Omental fat pad (tissue), 4 donors: ENCODE data around the gene RCC2. TPM values are rescaled to one million over a fixed set of nuclear protein-coding genes. Genes with fewer than 3 reads are reported as not detected.

ENCODE experiments used
- ATAC-seq: fragments of 150-250 bp; one replicate; pipeline ENCODE4 v1.9.1; 2016; ENCODE audit warnings: mild to moderate bottlenecking, moderate library complexity; ENCODE audit not compliant: low FRiP score
- DNase-seq: peaks from one replicate; pipeline ENCODE4 v3.0.0-alpha.2; 2019; ENCODE audit warnings: low spot score
- total RNA-seq, 4 donors: library from RNA; depleted of rRNA; stranded (reverse); fragments of >200 nt; gene quantifications; one replicate each; pipeline ENCODE4 v1.1.0, GENCODE V29; 2016
- TF ChIP-seq, protein P1 (sequence below), 3 donors: fragments of 450-650 bp; IDR thresholded peaks; one replicate each; pipeline ENCODE4 v1.5.1; 2016 to 2017; ENCODE audit warnings: antibody characterized with exemption in 3 of 3, mild to moderate bottlenecking in 3 of 3, moderate library complexity in 2 of 3

Gene RCC2
- total RNA-seq, 4 donors from 2014 or later = 20.9 to 44.4 (median 26.6) TPM

DNA sequence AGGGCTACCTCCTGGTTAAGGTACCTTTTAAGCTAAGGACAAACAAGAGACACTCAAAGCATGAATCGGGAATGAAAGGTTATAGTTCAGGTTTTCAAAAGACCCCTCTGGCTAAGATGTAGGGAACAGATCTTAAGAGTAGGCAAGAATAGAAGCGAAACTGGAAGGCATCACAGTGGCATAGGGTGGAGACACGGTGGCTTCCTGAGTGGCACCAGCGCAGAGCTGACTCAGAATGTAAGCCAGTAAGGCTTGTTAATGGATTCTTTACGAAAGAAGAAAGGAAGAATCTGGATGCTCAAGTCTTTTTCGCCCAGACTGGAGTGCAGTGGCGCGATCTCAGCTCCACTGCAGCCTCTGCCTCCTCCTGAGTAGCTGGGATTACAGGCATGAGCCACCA lies 46.2 kb downstream of the RCC2 start:
- TF ChIP-seq, protein P1, sequence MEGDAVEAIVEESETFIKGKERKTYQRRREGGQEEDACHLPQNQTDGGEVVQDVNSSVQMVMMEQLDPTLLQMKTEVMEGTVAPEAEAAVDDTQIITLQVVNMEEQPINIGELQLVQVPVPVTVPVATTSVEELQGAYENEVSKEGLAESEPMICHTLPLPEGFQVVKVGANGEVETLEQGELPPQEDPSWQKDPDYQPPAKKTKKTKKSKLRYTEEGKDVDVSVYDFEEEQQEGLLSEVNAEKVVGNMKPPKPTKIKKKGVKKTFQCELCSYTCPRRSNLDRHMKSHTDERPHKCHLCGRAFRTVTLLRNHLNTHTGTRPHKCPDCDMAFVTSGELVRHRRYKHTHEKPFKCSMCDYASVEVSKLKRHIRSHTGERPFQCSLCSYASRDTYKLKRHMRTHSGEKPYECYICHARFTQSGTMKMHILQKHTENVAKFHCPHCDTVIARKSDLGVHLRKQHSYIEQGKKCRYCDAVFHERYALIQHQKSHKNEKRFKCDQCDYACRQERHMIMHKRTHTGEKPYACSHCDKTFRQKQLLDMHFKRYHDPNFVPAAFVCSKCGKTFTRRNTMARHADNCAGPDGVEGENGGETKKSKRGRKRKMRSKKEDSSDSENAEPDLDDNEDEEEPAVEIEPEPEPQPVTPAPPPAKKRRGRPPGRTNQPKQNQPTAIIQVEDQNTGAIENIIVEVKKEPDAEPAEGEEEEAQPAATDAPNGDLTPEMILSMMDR (IDR thresholded peaks at IDR 0.05) = no peak
- DNase-seq (no peak), ATAC-seq (no peak)

DNA sequence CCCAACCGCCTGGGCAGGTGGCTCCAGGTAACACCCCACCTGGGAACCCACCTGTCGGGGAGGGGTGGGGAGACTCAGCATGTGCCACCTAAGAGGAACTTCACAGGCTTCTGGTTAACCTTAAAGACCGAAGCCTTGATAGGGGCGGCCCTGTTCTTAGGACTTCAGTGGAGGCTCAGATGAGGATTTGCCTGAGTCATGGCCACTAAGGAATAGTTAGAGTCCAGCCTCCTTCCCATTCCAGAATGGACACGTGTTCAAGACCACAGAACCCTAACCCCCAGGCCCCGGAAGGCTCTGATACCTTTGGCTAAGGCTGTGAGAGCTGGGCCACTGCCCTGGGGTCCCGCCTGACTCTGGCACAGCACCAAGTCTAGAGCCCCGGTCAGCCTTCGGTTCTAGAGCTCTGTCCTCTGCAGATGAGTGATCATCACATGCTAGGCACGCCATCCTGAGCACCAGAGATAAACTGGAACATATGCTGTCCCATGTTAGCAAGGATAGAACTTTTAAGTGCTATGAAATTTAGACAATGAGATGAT lies 47.2 kb downstream of the RCC2 start:
- TF ChIP-seq, protein P1 (IDR thresholded peaks at IDR 0.05) = no peak
- ATAC-seq (no peak), DNase-seq (no peak)

DNA sequence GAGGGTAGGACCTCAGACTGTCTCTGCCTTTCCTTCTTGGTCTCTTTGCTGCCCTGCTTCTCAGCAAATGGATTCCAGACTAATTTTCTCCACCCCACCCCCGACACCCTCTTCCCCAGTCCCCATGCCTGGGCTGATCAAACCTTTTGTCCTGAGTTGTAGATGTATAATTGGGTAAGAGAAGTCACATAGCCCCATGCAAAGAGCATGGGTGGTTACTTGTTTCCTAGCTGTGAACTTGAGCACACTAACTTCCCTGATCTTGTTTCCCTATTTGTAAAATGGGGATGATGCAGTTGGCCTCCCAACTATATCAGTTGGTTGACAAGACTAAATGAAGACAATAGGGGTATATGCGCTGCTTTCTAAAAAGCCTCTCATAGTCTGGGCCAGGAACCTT lies 58.3 kb downstream of the RCC2 start:
- no peak for DNase-seq
- TF ChIP-seq, protein P1 (IDR thresholded peaks at IDR 0.05) = no peak
- ATAC-seq = no peak

DNA sequence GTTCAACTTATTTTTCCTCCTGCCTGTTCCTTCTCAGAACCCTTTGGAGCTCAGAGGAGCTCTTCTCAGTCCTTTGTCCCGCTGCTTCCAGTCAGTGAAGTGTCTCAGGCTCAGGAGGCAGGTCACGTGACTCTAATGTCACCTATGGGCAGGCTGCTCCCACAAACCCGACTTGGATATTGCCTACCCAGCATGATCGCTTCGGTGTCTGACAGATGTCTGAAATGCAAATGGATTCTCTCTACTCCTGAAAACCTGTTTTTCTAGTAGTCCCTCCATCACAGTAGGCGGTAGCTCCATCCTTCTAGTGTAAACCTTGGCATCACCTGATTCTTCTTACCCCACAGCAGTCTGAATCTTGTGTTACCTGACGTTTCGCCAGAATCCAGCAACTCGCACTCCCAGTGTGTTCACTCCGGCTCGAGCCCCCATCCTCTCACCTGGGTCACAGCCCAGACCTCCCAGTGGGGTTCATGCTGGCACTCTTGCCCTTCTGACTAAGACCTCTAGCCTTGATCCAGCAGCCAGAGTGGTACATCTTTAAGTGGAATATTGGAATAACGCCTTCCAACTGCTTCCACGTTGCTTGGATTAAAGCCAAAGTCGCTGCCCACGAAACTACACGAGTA lies 62.0 kb downstream of the RCC2 start:
- TF ChIP-seq, protein P1 (IDR thresholded peaks at IDR 0.05) = no peak
- ATAC-seq (no peak), DNase-seq (no peak)

DNA sequence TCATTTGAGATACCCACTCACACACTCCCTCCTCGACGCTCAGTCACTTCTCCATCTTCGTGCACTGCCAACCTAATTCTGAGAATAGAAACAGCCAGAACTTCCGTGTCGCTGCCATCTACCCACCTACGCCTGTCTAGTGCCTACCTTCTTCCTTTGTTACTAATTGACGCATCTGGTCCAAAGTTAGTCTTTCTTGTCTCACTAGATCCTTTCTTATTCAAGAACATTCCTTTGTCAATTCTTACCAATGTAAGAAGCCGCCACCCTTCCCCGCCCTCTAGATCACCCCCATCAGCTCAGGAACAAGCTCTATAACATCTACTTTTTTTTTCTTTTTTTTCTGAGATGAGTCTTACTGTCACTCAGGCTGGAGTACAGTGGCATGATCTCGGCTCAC lies 63.8 kb downstream of the RCC2 start:
- ATAC-seq = no peak
- no peak for DNase-seq
- TF ChIP-seq, protein P1 (IDR thresholded peaks at IDR 0.05) = no peak

DNA sequence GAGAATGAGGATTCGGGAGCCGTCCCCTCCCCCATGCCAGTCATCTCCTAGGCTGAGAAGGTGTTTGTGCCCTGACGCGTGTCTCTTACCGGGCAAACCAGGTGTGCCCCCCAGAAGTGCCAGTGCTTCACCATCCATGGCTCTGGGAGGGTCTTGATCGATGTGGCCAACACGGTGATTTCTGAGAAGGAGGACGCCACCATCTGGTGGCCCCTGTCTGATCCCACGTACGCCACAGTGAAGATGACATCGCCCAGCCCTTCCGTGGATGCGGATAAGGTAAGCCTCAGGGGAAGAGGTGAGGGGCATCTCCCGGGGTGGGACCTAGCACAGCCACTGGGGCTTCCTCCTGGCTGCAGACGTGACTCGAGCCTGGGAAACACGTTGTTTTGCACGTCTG lies 66.5 kb downstream of the RCC2 start:
- TF ChIP-seq, protein P1 (IDR thresholded peaks at IDR 0.05) = no peak
- ATAC-seq (no peak), DNase-seq (no peak)

DNA sequence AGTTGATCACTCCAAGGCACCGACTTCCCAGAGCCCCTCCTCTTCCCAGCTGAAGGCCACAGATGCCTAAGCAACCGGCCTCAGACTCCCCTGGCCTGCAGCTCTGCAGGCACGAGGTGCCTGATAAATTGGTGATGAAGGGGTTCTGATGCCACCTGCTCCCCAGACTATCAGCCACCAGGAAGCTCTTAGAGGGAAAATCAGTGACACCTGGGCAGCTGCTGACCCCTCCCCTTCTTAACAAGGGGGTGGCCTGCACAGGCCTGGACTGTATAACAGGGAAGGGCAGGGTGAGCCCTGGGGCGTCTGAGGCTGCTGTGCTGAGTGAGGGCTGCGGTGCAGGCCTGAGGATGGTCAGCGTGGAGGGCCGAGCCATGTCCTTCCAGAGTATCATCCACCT lies 67.6 kb downstream of the RCC2 start, which contains the start of gene PADI6:
Gene PADI6, plus strand, starts transcription at position 301 of the 400 bp plus-strand sequence. Its CDS starts 50 bp downstream, at position 351.
- DNase-seq (no peak), ATAC-seq (no peak)
- TF ChIP-seq, protein P1 (IDR thresholded peaks at IDR 0.05) = no peak
